Femur (tissue), 1 donor: ENCODE data around the gene ADCK2.
"Not testable (repeated sequence)": the region's sequence is repeated elsewhere in the genome, so short reads cannot be mapped to it uniquely, and the experiment has no call there.

Experiments used
- DNase-seq: peaks from one replicate; pipeline ENCODE4 v3.0.0-alpha.2; 2017

ADCK2 gene

GRCh38 chr7:140646931-140647647 lies 25.7 kb upstream of the ADCK2 start:
- DNase-seq, result peak; percentile 55

DNA sequence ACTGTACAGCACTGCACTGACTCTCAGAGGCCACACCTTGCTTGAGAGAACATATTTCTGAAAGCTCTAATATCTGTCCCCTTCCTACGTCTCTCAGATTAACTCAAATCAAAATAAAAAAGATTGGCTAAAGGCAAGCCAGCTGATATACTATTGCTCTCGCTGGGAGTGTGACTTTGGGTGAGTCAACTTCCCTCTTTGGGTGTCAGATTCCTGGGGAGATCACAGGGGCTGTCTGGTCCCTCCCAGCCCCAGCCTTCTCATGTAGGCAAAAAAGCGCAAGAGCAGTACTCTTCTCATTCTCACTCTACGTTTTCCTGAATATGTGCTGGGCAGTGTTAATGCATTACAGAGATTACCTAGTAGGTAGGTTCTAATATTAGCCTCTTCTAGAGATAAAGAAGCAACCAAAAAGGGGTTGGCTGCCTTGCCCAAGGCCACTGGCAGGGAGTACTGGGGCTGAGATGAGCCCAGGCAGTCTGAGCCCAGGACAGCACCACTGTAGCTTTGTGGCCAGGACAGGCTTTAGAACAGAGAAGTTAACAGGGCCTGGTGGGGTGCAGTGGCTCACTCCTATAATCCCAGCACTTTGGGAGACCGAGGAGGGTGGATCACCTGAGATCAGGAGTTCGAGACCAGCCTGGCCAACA lies 23.1 kb upstream of the ADCK2 start:
- DNase-seq, result no peak

DNA sequence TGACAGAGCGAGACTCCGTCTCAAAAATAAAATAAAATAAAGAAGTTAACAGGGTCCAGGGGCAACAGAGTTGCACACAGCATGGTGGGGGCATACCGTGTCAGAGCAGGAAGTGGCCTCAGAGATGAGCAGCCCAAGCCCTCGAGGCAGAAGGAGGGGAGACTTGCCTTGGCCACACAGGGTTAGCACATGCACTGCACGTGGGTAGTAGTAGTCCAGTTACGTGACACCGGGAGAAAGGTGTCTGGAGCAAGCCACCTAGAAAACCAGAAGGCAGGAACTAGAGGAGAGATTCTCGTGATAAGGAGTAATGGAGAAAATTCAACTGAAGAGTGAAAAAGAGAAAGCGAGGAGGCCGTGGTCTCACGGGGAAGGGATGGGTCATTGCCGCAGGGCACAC lies 22.4 kb upstream of the ADCK2 start:
- DNase-seq, result no peak

DNA sequence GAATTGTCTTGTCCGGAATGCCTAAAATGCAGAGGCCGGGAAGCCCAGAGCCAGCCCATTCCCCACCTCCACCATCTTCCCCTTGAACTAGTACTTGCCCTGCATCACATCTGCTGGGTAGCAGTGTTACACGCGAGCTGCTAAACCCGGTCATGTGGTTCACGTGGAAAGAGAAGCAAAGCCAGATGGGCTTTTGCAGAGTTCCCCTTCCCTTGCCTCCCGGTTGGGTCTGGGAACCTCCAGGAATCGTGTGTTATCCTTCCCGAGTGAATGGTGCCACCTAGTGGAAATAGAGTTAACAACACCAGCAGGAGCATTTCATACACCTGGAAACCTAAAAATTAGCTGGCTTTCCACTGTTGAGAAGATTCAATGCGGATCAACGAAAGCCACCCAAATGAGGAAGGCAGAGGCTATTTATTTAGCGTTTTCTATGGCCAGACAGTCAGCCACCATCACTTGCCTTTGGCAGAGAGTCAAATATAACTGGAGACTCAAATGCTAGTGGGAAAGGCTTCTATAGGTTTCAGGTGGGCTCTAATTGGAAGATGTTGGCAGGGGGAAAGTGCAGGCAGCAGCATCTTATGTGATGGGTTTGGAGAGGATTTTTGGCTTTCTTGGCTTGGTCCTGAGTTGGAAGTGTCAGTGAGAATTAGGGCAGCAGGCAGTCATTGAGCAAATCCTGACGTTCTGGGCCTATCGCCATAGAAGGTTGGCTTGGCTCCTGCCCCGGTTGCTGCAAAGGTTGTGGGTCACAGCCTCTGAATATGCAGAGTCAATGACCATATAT lies 19.2 kb upstream of the ADCK2 start:
- DNase-seq, result peak; percentile 82

DNA sequence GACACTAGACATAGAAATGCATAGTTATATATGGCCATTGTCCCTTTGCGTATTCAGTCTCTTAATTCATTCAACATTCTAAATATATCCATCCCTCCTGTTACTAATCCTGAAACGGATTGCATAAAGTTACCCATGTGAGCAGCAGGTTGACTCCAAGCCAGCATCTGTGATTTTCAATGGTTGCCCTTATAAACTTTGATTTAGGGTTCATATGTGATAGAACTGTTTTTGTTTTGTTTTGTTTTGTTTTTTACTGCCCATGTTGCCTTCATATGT lies 18.7 kb upstream of the ADCK2 start:
- DNase-seq, result no peak

DNA sequence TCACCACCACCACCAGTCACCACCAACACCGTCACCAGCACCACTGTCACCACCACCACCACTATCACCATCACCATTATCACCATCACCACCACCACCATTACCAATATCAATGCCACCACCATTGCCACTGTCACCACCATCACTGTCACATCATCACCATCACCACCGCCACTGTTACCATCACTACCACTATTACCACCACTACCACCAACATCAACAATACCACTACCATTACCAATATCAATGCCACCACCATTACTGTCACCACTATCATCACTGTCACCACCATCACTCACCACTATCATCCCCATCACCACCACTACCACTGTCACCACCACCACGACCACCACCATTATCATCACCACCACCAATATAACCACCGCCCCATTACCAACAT lies 18.1 kb upstream of the ADCK2 start:
- no peak for DNase-seq

- no peak for DNase-seq
These were observed 17.0 kb upstream of the ADCK2 start for GRCh38 chr7:140655511-140656408.

DNA sequence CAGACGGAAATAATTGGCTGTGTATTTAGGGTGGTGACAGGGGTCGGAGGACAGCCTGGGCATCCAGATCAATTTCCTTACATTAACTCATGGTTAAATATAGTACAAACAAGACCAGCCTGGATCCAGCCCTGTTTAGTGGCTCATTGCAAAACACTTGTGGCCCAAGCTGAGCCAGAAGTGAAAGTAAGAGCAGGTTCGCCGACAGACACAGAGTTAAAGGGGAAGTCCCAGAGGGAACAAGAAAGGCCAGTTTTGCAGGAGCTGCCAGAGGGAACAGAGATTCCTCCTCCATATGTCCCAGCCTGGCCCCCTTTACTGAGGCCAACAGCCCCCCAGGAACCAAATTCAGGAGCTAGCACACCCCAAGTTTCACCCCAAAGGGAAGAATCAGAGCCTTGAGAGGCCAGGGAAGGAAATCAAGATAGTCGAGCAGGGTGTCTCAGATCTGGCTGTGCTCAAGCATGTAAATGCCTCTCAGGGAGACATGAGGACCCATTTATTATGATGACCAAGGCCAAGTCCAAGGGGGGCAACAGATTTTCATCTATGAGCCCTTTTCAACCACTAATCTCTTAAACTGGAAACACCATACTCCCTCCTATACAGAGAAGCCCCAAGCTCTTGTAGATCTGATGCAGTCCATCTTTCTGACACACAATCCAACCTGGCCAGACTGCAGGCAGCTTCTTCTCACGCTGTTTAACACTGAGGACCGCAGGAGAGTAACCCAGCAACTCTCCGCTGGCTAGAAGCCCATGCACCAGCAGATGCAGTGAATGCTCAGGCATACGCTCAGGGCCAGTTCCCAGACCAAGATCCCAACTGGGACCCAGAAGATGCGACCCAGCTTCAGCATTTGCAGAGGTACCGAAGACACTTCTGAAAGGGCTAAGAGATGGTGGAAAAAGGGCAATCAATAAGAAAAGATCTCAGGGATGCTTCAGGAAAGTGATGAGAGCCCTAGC lies 15.9 kb upstream of the ADCK2 start:
- peak; percentile 67 for DNase-seq

DNA sequence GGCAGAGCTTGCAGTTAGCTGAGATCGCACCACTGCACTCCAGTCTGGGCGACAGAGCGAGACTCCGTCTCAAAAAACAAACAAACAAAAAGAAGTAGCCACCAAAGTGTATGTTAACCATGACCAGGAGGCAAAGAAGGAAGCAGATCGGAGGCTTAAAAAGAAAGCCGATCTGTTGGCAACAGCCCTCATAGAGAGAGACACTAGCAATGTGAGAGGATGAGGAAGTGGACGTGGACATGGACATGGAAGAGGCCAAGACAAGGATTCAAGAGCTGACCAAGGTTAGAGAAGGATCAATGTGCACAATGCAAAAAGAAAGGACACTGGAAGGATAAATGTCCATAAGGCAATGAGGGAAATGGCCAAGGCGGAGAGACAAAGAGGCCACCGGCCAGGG lies 14.9 kb upstream of the ADCK2 start:
- DNase-seq, result no peak

- no peak for DNase-seq
These were observed 12.9 kb upstream of the ADCK2 start for GRCh38 chr7:140659856-140660255.

GRCh38 chr7:140661124-140661523 lies 11.6 kb upstream of the ADCK2 start:
- DNase-seq, result no peak

DNA sequence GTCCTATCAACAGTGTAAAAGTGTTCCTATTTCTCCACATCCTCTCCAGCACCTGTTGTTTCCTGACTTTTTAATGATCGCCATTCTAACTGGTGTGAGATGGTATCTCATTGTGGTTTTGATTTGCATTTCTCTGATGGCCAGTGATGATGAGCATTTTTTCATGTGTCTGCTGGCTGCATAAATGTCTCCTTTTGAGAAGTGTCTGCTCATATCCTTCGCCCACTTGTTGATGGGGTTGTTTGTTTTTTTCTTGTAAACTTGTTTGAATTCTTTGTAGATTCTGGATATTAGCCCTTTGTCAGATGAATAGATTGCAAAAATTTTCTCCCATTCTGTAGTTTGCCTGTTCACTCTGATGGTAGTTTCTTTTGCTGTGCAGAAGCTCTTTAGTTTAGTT lies 9.8 kb upstream of the ADCK2 start:
- not testable (repeated sequence) for DNase-seq

GRCh38 chr7:140667476-140667875 lies 5.3 kb upstream of the ADCK2 start:
- DNase-seq, result no peak

DNA sequence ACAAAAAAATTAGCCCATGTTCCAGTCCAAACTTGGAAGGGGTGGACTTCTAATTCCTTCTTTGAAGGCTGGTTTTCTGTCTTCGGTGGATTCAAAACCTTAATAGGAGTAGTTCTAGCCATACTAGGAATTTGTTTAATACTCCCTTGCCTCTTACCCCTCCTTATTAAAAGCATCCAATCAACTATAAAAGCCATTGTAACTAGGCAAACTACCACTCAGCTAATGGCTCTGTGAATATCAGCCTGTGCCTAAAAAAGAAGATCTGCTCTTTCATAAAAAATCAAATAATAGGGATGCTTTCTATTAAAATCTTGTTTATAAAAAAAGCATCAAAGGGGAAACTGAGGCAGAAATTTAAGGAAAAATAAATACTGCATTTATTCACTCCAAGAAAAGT lies 4.1 kb upstream of the ADCK2 start:
- no peak for DNase-seq

DNA sequence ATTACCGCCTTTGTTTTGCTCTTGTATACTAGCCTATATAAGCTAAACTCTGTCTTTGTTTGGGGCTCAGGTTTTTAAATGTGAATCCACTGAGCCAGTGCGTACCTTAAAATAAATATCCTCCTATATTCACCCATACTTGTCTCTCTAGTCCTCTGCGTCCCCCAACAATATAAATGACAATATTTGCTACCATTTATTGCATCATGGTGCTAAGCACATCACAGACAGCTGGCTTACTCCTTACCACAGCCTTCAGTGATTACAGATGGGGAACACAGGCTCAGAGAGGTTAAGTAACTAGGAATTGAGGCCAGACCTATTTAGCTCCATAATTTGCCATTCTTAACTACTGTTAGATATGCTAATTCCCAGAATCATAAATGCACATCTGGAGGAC lies 3.4 kb upstream of the ADCK2 start:
- DNase-seq, result no peak

DNA sequence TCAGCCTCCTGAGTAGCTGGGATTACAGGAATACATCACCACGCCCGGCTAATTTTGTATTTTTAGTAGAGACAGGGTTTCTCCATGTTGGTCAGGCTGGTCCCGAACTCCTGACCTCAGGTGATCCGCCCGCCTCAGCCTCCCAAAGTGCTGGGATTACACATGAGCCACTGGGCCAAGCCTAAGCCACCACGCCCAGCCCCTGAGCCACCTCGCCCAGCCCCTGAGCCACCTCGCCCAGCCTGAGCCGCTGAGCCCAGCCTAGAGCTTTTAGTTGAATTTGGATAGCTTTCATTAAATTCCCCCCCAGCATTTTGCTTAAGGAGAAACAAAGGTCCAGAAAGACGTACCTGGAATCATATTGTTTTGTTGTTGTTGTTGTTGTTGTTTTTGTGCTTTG lies 2.9 kb upstream of the ADCK2 start:
- not testable (repeated sequence) for DNase-seq

- DNase-seq, result no peak
These were observed 2.3 kb upstream of the ADCK2 start for GRCh38 chr7:140670343-140670935.

- no peak for DNase-seq
These were observed 779 bp upstream of the ADCK2 start for GRCh38 chr7:140671966-140672365.

DNA sequence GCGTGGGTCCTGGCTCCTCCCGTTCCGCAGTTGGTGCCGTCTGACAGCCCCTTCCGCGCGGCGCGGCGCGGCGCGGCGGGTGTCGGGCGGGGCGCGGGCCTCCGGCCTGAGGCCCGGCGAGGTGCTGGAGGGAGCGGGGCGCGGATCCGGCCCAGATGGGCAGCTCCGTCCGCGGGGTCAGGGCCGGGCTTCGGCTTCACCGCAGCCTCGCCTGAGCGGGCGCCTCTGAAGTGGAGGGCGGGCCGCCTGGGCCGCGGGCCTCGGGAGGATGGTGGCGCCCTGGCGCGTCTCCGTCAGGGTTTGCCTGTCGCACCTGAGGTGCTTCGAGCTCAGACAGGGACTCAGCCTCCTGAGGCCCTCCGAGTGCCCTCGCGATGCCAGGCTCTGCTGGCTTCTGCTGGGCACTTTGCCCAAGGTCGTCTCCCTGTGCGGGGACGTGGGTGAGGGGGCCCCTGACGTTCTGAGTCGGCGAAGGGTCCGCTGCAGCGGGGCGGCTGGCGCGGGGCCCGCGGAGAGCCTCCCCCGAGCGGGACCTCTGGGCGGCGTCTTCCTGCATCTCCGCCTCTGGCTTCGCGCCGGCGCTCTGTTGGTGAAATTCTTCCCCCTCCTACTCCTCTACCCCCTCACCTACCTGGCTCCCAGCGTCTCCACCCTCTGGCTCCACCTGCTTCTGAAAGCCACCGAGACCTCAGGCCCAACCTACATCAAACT lies 473 bp downstream of the ADCK2 start:
- DNase-seq, result peak; percentile 74

- DNase-seq, result no peak
These were observed 1.0 kb downstream of the ADCK2 start for GRCh38 chr7:140673774-140674155.

DNA sequence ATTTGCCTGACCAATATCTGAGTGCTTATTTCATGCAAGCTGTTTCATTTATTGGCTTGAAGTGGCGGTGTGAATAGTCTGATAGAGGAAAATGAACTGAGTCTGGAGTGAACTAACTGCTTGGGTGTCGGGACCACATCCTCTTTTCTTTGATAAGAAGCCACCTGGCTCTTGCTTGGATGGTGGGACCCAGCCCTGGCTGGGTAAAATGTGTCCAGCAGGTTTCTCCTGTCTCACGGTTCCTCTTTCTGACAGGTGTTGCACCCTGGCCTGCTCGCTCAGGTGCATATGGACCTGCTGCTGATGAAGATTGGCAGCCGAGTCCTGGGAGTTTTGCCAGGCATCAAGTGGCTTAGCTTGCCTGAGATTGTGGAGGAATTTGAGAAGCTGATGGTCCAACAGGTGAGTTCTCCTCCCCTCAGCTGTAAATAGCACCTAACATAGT lies 1.6 kb downstream of the ADCK2 start:
- DNase-seq, result no peak
